Activated T-cell treated with anti-CD3 and anti-CD28 coated beads, Interleukin-2, amount 50 U/mL, for 1 hour (primary cell): ENCODE results near the gene HRG.
A peak's percentile ranks its signal among the peaks of the same experiment; 100 is the strongest.
"Not testable (repeated sequence)": the region's sequence is repeated elsewhere in the genome, so short reads cannot be mapped to it uniquely, and the experiment has no call there.

Source experiments
- DNase-seq: peaks from one replicate; pipeline ENCODE4 v3.0.0-alpha.2; 2020

The HRG gene

GRCh38 chr3:186665625-186666188 lies at the start of gene HRG:
Gene HRG, plus strand, starts transcription at chr3:186666014. Its CDS starts 18 bp downstream, at chr3:186666032.
- DNase-seq, result no peak

DNA sequence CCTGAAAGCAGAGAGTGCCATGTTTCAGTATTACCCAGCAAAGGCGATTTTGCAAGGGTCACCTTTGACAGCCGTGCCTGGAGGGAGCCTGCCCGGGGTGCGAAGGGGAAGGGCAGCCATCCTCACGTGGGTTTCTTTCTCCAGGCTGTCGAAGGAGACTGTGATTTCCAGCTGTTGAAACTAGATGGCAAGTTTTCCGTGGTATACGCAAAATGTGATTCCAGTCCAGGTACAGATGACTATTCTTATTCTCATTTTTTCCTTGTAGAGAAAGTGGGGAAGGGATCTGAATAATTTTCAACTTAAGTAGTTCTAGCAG lies 49.6 kb upstream of the HRG start:
- no peak for DNase-seq

GRCh38 chr3:186617036-186617946 lies 48.5 kb upstream of the HRG start:
- DNase-seq, result peak; percentile 83

DNA sequence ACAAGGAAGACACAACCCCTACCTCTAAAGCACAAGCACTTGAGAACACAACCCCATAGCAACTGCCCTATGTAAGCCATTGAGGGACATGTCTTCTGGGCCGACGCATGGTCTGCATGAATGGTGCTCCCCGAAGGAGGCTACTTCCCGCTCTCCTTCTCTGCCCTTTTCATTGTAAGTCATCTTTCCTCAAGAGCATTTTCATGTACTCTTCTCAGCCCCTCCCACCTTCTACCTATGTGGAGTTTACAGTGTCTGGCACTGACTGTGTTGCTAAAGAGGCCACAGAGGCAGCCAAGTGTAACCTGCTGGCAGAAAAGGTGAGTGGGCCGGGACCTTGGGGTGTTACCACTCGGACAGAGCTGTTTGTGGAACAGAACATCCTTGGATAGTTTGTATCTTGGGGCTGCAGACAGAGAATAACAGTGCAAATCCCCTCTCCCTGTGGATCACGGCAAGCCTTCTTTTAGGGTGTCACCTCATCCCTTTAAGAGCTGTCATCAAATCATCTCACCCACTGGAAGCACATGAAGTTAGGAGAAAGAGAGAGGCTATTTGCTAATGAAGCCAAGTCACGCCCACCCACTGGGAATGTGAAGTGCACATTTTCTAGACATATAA lies 47.4 kb upstream of the HRG start:
- DNase-seq, result no peak

- DNase-seq, result no peak
Observed at GRCh38 chr3:186619787-186620212, 46.0 kb upstream of the HRG start.

DNA sequence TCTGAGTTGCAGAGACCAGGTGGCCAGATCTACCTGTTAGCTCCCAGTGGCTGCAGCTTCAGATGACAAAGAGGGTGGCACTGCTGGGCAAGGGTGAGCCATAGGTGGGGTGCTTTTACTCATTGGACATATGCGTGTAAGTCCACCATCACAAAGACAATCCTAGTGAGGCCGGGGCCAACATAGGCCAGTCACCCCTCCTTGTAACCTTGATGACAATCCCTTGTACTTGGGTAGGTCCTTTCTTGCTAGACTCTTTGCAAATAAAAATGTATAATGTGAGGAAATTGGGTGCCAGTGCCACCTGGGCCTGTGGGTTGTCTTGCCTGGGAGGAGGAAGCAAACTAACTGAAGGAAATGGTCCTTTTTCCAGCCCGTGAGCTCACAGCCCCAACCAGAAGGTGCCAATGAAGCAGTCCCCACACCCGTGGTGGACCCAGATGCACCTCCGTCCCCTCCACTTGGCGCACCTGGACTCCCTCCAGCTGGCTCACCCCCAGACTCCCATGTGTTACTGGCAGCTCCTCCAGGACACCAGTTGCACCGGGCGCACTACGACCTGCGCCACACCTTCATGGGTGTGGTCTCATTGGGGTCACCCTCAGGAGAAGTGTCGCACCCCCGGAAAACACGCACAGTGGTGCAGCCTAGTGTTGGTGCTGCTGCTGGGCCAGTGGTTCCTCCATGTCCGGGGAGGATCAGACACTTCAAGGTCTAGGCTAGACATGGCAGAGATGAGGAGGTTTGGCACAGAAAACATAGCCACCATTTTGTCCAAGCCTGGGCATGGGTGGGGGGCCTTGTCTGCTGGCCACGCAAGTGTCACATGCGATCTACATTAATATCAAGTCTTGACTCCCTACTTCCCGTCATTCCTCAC lies 45.4 kb upstream of the HRG start:
- no peak for DNase-seq

- no peak for DNase-seq
Observed at GRCh38 chr3:186621894-186622650, 43.7 kb upstream of the HRG start.

DNA sequence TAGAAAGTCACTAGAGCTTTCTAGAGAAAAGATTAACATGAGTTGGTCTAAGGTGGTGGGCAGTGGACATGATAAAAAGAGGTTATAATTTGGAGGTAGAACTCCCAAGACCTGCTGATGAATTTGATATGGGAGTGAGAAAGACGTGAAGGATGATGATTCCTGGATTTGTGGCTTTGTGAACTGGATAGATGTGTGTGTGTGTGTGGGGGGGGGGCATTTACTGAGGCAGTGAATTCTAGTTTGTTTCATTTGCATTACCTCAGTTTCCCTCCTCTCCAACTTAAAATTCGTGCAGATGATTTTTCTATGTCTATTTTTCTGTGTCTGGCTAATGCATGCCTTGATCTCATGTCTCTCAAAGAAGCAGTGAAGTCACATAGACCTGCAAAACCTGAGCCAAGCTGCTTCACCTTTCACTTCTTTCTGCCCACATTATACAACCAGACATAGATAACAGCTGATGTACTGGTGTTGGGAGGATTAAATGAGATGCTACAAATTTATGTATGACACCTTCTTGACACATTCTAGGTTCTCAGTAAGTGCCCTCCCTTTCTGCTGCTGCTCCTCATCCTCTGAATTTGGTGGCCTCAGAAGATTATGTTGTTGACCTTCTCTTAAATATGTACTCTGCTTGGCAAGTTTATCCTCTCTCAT lies 43.0 kb upstream of the HRG start:
- no peak for DNase-seq

DNA sequence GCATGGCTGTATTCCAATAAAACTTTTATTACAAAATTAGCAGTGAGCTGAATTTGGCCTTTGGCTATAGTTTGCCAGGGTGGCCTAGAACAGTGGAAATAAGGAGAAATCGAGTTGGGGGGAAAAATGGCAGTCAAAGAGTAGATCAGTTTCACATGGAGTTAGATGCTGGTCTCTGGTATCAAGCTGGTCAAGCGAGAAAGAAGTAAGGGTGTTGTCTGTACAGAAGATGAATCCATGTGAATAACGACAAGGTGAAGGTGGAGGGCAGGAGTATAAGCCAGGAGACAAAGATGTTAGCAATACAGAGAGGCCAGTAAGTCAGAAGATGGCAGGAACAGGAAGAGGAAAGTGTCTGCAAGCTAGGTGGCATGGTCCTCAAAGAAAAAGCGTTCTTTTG lies 41.2 kb upstream of the HRG start:
- DNase-seq, result no peak

DNA sequence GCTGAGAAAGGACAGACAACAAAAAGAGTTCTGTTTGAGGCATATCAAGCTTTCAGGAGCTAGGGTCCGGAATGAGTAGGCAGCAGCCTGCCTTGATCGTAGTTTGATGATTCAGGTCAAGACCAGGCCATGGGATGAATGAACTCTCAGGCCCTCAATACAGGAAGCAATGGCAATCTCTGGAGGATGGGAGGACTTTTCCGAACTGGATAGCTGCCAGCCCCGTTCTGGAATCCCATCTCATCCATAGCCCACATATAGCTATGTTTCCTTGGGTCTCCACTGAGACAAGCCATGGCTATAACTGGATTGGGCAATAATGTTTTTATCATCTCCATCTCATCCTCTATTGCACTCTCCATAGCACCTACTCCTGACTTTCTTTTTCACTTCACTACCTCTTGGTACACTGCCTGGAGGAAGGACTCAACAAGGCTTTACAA lies 40.2 kb upstream of the HRG start:
- DNase-seq, result no peak

GRCh38 chr3:186626254-186626847 lies 39.5 kb upstream of the HRG start:
- no peak for DNase-seq

DNA sequence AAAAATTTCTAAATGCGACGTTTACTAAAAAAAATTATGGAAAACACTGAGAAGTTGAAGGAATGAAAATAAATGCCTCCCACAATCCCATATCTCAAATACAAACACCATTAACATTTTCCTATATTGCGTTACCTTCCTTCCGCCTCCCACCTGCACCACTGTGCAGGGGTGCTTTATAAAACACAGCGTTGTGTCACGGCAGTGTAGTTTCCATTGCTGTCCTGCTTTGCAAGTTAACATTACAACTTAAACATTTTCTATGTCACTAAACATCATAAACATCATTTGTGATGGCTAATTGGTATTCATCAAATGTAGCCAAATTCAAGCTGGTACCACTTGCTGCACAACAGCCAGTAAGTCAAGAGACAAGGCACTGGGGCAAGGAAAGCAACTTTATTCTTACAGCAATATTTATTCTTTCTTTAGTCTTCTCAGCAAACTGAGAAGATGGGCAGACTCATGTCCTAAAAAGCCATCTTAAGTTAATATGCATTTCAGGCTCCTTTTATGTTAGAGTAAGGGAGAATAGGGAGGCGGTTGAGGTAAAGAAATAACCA lies 37.9 kb upstream of the HRG start:
- DNase-seq, result no peak

GRCh38 chr3:186628756-186629155 lies 37.1 kb upstream of the HRG start:
- no peak for DNase-seq

- no peak for DNase-seq
Observed at GRCh38 chr3:186630950-186631641, 34.7 kb upstream of the HRG start.

DNA sequence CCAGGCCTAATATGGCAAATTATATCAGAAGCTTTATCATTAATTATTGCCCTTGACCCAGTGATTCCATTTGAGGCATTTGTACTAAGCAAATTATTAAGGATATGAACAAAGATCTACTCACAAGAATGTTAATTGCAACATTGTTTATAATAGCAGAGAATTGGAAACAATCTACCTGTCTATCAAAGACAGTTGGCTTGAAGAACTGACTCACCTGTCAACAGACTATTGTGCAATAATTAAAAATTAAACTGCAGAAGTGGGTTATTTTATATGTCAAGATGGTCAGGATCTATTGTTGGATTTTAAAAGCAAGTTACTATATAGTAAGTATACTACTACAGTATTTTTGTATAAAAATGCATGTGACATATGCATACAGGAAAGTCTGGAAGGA lies 32.3 kb upstream of the HRG start:
- no peak for DNase-seq

GRCh38 chr3:186634207-186634606 lies 31.6 kb upstream of the HRG start:
- DNase-seq, result not testable (repeated sequence)

GRCh38 chr3:186635532-186635931 lies 30.3 kb upstream of the HRG start:
- no peak for DNase-seq

DNA sequence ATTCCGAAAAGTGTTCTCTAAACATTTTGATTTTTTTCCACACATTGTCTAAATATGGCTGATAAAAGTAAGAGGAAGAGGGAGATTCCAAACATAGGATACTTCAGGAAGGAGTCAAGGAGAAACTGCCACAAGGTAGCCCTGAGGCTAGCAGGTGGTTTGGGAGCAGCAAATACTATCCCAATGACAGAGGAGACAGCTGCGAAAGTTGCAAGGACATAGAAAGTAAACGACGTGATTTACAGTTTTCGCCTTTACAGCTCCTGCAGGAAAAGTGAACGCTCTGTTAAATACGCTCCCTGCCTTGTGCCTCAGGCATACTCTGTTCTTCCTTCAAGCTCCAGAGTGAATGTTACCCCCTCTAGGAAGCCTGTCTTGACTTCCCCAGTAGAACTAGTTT lies 29.3 kb upstream of the HRG start:
- no peak for DNase-seq

DNA sequence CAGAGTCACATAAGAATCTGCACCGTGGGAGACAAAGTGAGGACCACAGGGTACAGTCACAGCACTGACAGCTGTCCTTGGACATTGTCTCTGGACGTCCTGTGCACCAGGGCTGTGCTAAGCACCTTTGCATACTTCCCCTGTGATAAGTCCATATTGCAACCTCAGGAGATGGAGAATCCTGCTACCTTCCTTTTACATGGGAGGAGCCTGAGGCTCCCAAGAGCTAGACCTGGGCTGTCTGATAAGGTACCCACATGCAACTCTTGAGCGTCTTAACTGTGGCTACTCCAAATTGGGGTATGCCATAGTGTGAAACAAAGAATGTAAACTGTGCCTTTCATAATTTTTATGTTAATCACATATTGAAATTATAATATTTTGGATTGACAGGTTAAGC lies 28.1 kb upstream of the HRG start:
- DNase-seq, result no peak

DNA sequence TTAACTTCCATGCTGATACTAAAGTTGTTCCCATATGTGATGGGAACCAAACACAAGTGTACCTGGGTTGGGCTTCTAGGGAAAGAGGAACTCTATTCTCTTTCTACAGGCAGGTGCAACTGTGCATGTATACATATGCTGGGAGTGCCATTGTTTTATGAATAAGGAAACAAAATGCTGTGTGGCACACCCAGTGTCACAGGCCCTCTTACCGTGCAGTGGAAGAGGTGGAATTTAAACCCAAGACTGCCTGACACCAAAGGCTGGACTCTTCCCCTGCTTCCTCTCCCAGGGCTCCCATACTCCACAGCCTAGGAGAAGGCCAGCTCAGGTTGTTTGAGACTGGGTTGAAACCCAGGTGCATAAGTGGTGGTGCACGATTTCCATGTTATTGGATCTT lies 27.6 kb upstream of the HRG start:
- DNase-seq, result no peak
